Gastrocnemius medialis (tissue), 4 donors: ENCODE measurements around the gene CTAG2. TPM values are rescaled to one million over a fixed set of nuclear protein-coding genes. Genes with fewer than 3 reads are reported as not detected.
"Not testable (repeated sequence)": the region's sequence is repeated elsewhere in the genome, so short reads cannot be mapped to it uniquely, and the experiment has no call there.

Experiments
- ATAC-seq, 2 donors: fragments of 150-250 bp; one replicate each; pipeline ENCODE4 v1.9.1; 2016
- DNase-seq, 2 donors: peaks; one replicate each; pipeline ENCODE4 v3.0.0-alpha.2; 2019
- H3K27ac ChIP-seq, 4 donors: fragments of 200-600 bp; sonication (generic); 1 replicate in 1 of 4; 2 replicates in 3 of 4; pipeline ENCODE4 v1.5.1; 2016 to 2018; ENCODE audit warnings: mild to moderate bottlenecking in 2 of 4, moderate library complexity in 1 of 4
- H3K27me3 ChIP-seq, 3 donors: fragments of 200-600 bp; sonication (generic) in 2 of 3; 1 replicate in 1 of 3; 2 replicates in 2 of 3; pipeline versions ENCODE4 v1.5.1 to v1.6.0; 2016 to 2019; ENCODE audit warnings: mild to moderate bottlenecking in 1 of 3, moderate library complexity in 1 of 3
- H3K36me3 ChIP-seq, 2 donors: fragments of 200-600 bp; sonication (generic) in 1 of 2; one replicate each; pipeline ENCODE4 v1.5.1; 2017 to 2018
- H3K4me1 ChIP-seq, 2 donors: fragments of 200-600 bp; sonication (generic) in 1 of 2; one replicate each; pipeline ENCODE4 v1.5.1; 2016 to 2017; ENCODE audit warnings: mild to moderate bottlenecking in 2 of 2
- H3K4me3 ChIP-seq, 4 donors: fragments of 200-600 bp; sonication (generic) in 3 of 4; 1 replicate in 1 of 4; 2 replicates in 3 of 4; pipeline ENCODE4 v1.5.1; 2016 to 2019; ENCODE audit warnings: mild to moderate bottlenecking in 2 of 4
- H3K9me3 ChIP-seq, 3 donors: fragments of 200-600 bp; sonication (generic) in 2 of 3; 1 replicate in 1 of 3; 2 replicates in 2 of 3; pipeline ENCODE4 v1.5.1; 2016 to 2019
- CTCF ChIP-seq, 5 experiments: fragments of 450-650 bp in 3 of 5; fragments of 200-600 bp in 2 of 5; sonication (generic) in 2 of 5; IDR thresholded peaks in 4 of 5; conservative IDR thresholded peaks in 1 of 5; 1 replicate in 4 of 5; 2 replicates in 1 of 5; pipeline ENCODE4 v1.5.1; 2016 to 2019; ENCODE audit warnings: antibody characterized with exemption in 5 of 5, mild to moderate bottlenecking in 3 of 5, moderate library complexity in 3 of 5
- POLR2A ChIP-seq, 2 donors: fragments of 450-650 bp; IDR thresholded peaks; one replicate each; pipeline ENCODE4 v1.6.1; 2017; ENCODE audit warnings: antibody characterized with exemption in 2 of 2, mild to moderate bottlenecking in 2 of 2, moderate library complexity in 2 of 2
- in situ Hi-C, 4 donors: fragments of 200-750 bp; cut with MboI; loops; one replicate each; pipeline versions ENCODE4 v1.15.0 to v1.8.0; 2017; ENCODE audit warnings: low sequenced_read_pairs in 4 of 4
- intact Hi-C: fragments of 100-400 bp; cut with DNase I; formaldehyde crosslinking; loops from one replicate; pipeline ENCODE4 v1.15.1; 2023; ENCODE audit warnings: low total_unique reads
- total RNA-seq, 4 donors: library from RNA; depleted of rRNA; stranded (reverse); fragments of >200 nt; gene quantifications; one replicate each; pipeline versions ENCODE4 v1.1.0 to v1.2.3, GENCODE V29; 2016

Gene CTAG2
- total RNA-seq = not detected

- H3K9me3 ChIP-seq, in situ Hi-C loops: not testable (repeated sequence)
Observed at GRCh38 chrX:154653413-154653812, at the start of gene CTAG2. TSS of gene CTAG2 (minus strand) at chrX:154653579. CDS start at chrX:154653515, 64 bp downstream.

GRCh38 chrX:154698630-154699248 lies 45.4 kb upstream of the CTAG2 start:
- Histone ChIP-seq H3K9me3 (no peaks in the 10 kb centered on the region), H3K36me3 (no peaks in the 10 kb centered on the region), H3K27ac (no peak overlapping the region), H3K4me3 (no peak overlapping the region), H3K4me1 (no peaks in the 10 kb centered on the region), H3K27me3 (no peaks in the 10 kb centered on the region)
- TF ChIP-seq CTCF (IDR thresholded peaks at IDR 0.05 in 4 of 5, conservative IDR thresholded peaks at IDR 0.05 in 1 of 5) (no peak), POLR2A (IDR thresholded peaks at IDR 0.05) (no peak)
- DNase-seq (no peak), ATAC-seq (no peak)
- intact Hi-C loops = no loop called here
- in situ Hi-C loops = no loop called here

More at GRCh38 chrX:154653413-154653812, at the start of gene CTAG2:
- H3K27me3 ChIP-seq, H3K4me3 ChIP-seq, H3K36me3 ChIP-seq, H3K27ac ChIP-seq, ATAC-seq, DNase-seq, intact Hi-C loops, H3K4me1 ChIP-seq: not testable (repeated sequence)

- H3K27me3 ChIP-seq = no peaks in the 10 kb centered on the region
- no peak overlapping the region for H3K27ac ChIP-seq
- H3K4me3 ChIP-seq = no peak overlapping the region
- TF ChIP-seq CTCF (IDR thresholded peaks at IDR 0.05 in 4 of 5, conservative IDR thresholded peaks at IDR 0.05 in 1 of 5) (no peak), POLR2A (IDR thresholded peaks at IDR 0.05) (no peak)
- in situ Hi-C loops (no loop called here), intact Hi-C loops (no loop called here)
- H3K36me3 ChIP-seq = no peaks in the 10 kb centered on the region
- H3K9me3 ChIP-seq = no peaks in the 10 kb centered on the region
- H3K4me1 ChIP-seq = no peaks in the 10 kb centered on the region
- DNase-seq (no peak), ATAC-seq (no peak)
Observed at GRCh38 chrX:154696676-154697045, 43.3 kb upstream of the CTAG2 start.

GRCh38 chrX:154695911-154696675 lies 42.7 kb upstream of the CTAG2 start:
- H3K36me3 ChIP-seq = no peaks in the 10 kb centered on the region
- TF ChIP-seq CTCF (IDR thresholded peaks at IDR 0.05 in 4 of 5, conservative IDR thresholded peaks at IDR 0.05 in 1 of 5) (no peak), POLR2A (IDR thresholded peaks at IDR 0.05) (no peak)
- ATAC-seq (no peak), DNase-seq (no peak)
- H3K27me3 ChIP-seq = no peaks in the 10 kb centered on the region
- H3K27ac ChIP-seq = no peak overlapping the region
- H3K4me1 ChIP-seq = no peaks in the 10 kb centered on the region
- H3K4me3 ChIP-seq = no peak overlapping the region
- intact Hi-C loops = no loop called here
- in situ Hi-C loops = no loop called here
- no peaks in the 10 kb centered on the region for H3K9me3 ChIP-seq

- H3K27ac ChIP-seq = no peak overlapping the region
- H3K27me3 ChIP-seq = no peaks in the 10 kb centered on the region
- intact Hi-C loops = no loop called here
- in situ Hi-C loops = no loop called here
- no peaks in the 10 kb centered on the region for H3K36me3 ChIP-seq
- TF ChIP-seq POLR2A (IDR thresholded peaks at IDR 0.05) = no peak
- TF ChIP-seq CTCF (IDR thresholded peaks at IDR 0.05 in 4 of 5, conservative IDR thresholded peaks at IDR 0.05 in 1 of 5) = no peak
- no peak for ATAC-seq
- no peaks in the 10 kb centered on the region for H3K4me1 ChIP-seq
- no peak overlapping the region for H3K4me3 ChIP-seq
- H3K9me3 ChIP-seq = no peaks in the 10 kb centered on the region
- DNase-seq = no peak
Observed at GRCh38 chrX:154693394-154693793, 40.0 kb upstream of the CTAG2 start.

- DNase-seq, H3K4me3 ChIP-seq, H3K9me3 ChIP-seq, H3K4me1 ChIP-seq, H3K27me3 ChIP-seq, intact Hi-C loops, H3K27ac ChIP-seq, H3K36me3 ChIP-seq, in situ Hi-C loops, ATAC-seq: not testable (repeated sequence)
Observed at GRCh38 chrX:154690438-154690837, 37.1 kb upstream of the CTAG2 start.

- H3K27me3 ChIP-seq, H3K36me3 ChIP-seq, H3K27ac ChIP-seq, ATAC-seq, H3K9me3 ChIP-seq, DNase-seq, in situ Hi-C loops, H3K4me1 ChIP-seq, intact Hi-C loops, H3K4me3 ChIP-seq: not testable (repeated sequence)
Observed at GRCh38 chrX:154672084-154672483, 18.7 kb upstream of the CTAG2 start.

GRCh38 chrX:154670848-154671247 lies 17.5 kb upstream of the CTAG2 start:
- H3K27me3 ChIP-seq, intact Hi-C loops, ATAC-seq, H3K4me3 ChIP-seq, H3K27ac ChIP-seq, DNase-seq, H3K4me1 ChIP-seq, H3K36me3 ChIP-seq, in situ Hi-C loops, H3K9me3 ChIP-seq: not testable (repeated sequence)
